Mononuclear cell (primary cell): ENCODE data around the gene LITAF. TPM values are rescaled to one million over a fixed set of nuclear protein-coding genes. Genes with fewer than 3 reads are reported as not detected.

Experiments
- H3K27me3 ChIP-seq: 2 replicates; pipeline ENCODE4 v1.6.0; 2011; ENCODE audit warnings: low read length, control low read depth; ENCODE audit not compliant: insufficient read depth
- H3K4me1 ChIP-seq: 2 replicates; pipeline ENCODE4 v1.5.1; 2011; ENCODE audit warnings: mild to moderate bottlenecking, low read length, control low read depth; ENCODE audit not compliant: insufficient read depth
- H3K4me3 ChIP-seq: 2 replicates; pipeline ENCODE4 v1.5.1; 2011; ENCODE audit warnings: mild to moderate bottlenecking, low read length, moderate library complexity
- H3K9me3 ChIP-seq: 2 replicates; pipeline ENCODE4 v1.5.1; 2011; ENCODE audit warnings: low read depth, mild to moderate bottlenecking, control low read depth, low read length
- total RNA-seq: library from RNA; depleted of rRNA; stranded (reverse); fragments of >200 nt; gene quantifications from one replicate; pipeline ENCODE4 v1.2.3, GENCODE V29; 2012

LITAF gene
- total RNA-seq, 1 donor: 169 TPM

DNA sequence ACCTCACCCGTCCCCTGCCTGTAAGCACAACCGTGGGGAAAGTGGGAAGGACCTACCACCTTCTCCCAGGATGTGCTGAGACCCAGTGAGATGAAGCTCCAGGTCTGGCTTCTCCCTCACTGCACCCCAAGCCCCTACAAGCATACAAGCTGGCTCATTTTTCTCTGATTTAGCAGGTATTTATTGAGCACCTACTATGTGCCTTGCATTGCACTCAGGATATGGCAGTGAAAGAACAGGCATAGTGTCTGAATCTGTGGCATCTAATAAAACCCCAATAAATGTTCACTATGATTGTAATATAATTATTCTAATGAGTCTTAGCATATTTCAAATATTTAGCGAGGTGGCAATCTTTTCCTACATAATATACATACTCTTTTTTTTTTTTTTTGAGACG is 84.5 kb downstream of the LITAF start:
- Histone ChIP-seq H3K4me3 (no peak overlapping the region), H3K9me3 (no peaks in the 10 kb centered on the region), H3K4me1 (peaks cover 30% of the 10 kb centered on the region), H3K27me3 (no peaks in the 10 kb centered on the region)

DNA sequence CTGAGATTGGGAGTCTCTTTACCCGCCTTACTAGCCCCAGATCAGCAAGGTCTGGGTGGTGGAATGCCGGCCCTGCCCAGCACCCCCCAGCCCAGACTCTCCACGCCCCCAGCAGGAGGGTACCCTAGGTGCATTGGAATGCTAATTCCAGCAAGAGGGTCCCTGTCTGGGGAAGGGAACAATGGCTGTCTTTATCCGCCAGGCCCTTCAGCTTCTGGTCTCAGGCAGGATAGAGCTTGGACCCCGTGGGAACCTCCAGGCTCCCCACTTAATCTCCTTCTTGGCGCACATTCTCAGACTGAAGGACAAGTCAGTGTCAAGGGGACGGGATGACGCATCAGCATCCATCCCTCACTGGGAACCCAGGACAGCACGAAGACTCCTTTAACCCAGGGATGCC is 85.1 kb downstream of the LITAF start:
- Histone ChIP-seq H3K4me1 (peaks cover 31% of the 10 kb centered on the region), H3K4me3 (no peak overlapping the region), H3K9me3 (no peaks in the 10 kb centered on the region), H3K27me3 (no peaks in the 10 kb centered on the region)

DNA sequence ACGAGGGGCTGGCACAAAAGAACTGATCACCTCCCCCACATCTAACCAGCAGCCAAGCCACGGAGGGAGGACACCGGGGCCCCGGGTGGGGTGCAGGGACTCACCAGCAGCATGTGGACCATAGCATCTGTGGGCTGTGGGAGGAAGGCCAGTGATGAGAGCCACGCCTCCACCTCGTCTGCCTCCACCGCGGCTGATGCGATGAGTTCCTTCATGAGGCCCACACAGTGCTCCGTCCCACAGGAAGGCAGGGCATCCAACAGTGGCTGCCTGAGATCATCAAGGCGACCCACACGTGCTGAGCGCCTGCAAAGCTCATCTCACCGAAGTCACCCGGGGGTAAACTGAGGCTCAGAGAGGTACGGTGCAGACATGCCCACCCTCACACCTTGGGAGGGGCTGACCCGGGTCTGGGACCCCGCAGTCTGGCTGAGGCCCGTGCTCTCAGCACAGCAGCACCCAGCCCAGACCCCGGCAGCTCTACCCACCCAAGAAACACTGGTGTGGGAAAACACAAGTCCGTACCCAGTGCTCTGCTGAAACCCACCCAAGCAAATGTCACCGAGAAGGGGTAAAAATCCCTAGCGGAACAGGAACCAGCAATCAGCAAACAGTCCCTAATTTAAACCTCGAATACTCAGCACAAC is 85.9 kb downstream of the LITAF start:
- Histone ChIP-seq H3K4me3 (no peak overlapping the region), H3K4me1 (peaks cover 29% of the 10 kb centered on the region), H3K9me3 (no peaks in the 10 kb centered on the region), H3K27me3 (no peaks in the 10 kb centered on the region)

DNA sequence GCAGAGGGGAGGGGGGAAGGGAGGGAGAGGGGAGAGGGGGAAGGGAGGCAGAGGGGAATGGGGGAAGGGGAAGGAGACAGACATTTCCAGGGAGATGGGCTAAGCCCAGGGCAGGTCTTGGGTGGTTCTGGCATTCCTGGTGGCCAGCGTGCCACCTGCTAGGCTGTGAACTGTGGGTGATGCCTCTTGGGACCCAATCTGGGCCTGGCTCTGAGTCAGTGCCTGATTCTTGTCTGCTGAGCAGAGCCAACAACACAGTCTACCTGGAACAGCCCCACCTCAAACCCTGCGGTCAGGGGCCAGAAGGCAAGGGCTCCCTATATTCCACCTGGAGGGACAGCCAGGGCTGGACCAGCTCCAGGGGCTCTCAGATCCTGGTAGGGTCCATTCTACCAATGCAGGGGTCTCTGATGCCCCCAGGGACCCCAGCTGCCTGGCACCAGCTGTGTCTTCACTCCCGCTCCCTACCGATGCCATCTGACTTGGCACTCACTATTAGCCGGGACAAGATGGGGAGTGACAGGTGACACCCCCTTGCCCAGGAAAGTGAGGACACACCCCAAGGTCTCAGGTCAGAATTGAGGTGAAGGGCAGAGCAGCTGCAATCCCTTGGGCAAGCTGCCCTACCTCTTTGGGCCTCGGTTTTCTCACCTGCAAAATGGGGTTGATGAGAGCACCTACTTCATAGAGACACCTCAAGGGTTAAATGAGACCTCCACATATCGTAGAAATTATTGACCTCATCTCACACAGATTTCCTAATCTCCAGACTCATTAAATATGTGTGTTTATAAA is 87.2 kb downstream of the LITAF start:
- no peaks in the 10 kb centered on the region for H3K27me3 ChIP-seq
- H3K4me3 ChIP-seq: no peak overlapping the region
- no peaks in the 10 kb centered on the region for H3K9me3 ChIP-seq
- H3K4me1 ChIP-seq: peaks cover 37% of the 10 kb centered on the region

DNA sequence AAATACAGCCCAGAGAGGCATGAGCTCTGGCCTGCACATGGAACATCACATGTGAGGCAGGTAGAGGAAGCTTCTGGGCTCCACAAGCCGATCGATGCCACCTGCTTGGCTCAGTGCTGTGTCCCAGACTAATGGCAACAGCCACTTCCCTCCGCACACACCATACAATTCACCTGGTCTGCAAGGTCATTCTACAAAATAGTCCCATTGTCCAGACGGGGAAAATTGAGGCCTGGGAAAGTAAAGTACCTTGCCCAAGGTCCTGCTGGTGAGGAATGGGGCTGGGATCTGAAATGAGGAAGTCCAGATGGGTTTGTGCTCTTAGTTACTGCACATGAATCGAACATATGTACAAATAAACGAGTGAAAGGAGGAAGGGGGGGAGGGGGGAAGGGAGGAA is 88.0 kb downstream of the LITAF start:
- no peak overlapping the region for H3K4me3 ChIP-seq
- H3K9me3 ChIP-seq: no peaks in the 10 kb centered on the region
- H3K4me1 ChIP-seq: peaks cover 37% of the 10 kb centered on the region
- no peaks in the 10 kb centered on the region for H3K27me3 ChIP-seq

DNA sequence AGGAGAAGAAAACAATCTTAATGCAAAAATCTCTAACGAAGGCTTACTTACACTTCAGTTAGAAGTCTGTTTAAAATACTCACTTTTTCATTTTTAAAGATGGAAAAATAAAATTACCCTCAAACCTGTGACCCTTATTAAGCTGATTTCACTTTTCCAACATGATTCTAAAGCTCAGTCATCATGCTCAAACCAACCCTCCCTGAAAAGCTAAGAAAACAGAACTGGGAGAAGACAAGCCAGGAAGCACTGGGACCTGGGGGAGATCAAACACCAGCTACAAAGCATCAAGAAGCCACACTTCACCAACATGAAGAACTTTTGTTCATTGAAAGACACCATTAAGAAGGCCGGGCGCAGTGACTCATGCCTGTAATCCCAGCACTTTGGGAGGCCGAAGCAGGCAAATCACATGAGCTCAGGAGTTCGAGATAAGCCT is 88.8 kb downstream of the LITAF start:
- Histone ChIP-seq H3K27me3 (no peaks in the 10 kb centered on the region), H3K9me3 (no peaks in the 10 kb centered on the region), H3K4me3 (no peak overlapping the region), H3K4me1 (peaks cover 37% of the 10 kb centered on the region)

Other genes with a start within 250 kb of the LITAF start
- 1.2 TPM for gene RMI2, start 241.5 kb downstream of the LITAF start, total RNA-seq
- 115 TPM for gene SNN, start 81.5 kb upstream of the LITAF start, total RNA-seq
- 75.8 TPM for gene TXNDC11, start 155.9 kb upstream of the LITAF start, total RNA-seq
- 107 TPM for gene ZC3H7A, start 210.3 kb upstream of the LITAF start, total RNA-seq